Endothelial cell of umbilical vein (primary cell): ENCODE data around the gene AIDA. TPM values are rescaled to one million over a fixed set of nuclear protein-coding genes. Genes with fewer than 3 reads are reported as not detected.

Experiments used
- BruUV-seq: library from RNA; stranded (reverse); fragments of 400-500 nt; replicated peaks from 2 replicates; lab custom pipeline; 2021; lab: Mats Ljungman, UMichigan
- CTCF ChIA-PET: fragments of 300-600, 350-600 bp; sonication (Branson Sonifier 250); formaldehyde crosslinking; loops from one replicate; lab custom pipeline; 2021; ENCODE audit warnings: antibody characterized with exemption, inconsistent platforms; lab: Charles Lee
- POLR2A ChIA-PET: fragments of 300-600, 350-600 bp; sonication (Branson Sonifier 250); formaldehyde crosslinking; loops from one replicate; lab custom pipeline; 2021; ENCODE audit warnings: antibody characterized with exemption, inconsistent platforms; lab: Charles Lee
- DNase-seq: peaks from one replicate; pipeline ENCODE4 v3.0.0-alpha.2; 2011; ENCODE audit warnings: low read depth, low spot score
- FAIRE-seq: peaks from 2 replicates; lab custom pipeline; 2011; peaks lifted over from hg19 to GRCh38; lab: Jason Lieb, UNC
- H2AFZ ChIP-seq: 2 replicates; pipeline ENCODE4 v1.6.0; 2012; ENCODE audit warnings: low read depth, low read length, control low read depth, inconsistent platforms
- H3K27ac ChIP-seq: 2 replicates; pipeline ENCODE4 v1.5.1; 2011; ENCODE audit warnings: low read depth, mild to moderate bottlenecking, control low read depth, low read length, moderate library complexity; ENCODE audit not compliant: insufficient read depth
- H3K27me3 ChIP-seq, 2 experiments: 2 replicates each; pipeline versions ENCODE4 v1.6.0 to v1.6.1; 2011; ENCODE audit warnings: low read length in 2 of 2, mixed read lengths in 1 of 2; ENCODE audit not compliant: control insufficient read depth in 2 of 2, insufficient read depth in 2 of 2
- H3K36me3 ChIP-seq, 2 experiments: 2 replicates in 1 of 2; 3 replicates in 1 of 2; pipeline ENCODE4 v1.5.1; 2011; ENCODE audit warnings: low read length in 2 of 2, mild to moderate bottlenecking in 1 of 2, moderate library complexity in 1 of 2; ENCODE audit not compliant: control insufficient read depth in 2 of 2, insufficient read depth in 2 of 2; ENCODE audit errors: extremely low read depth in 1 of 2
- H3K4me1 ChIP-seq: 3 replicates; pipeline ENCODE4 v1.5.1; 2011; ENCODE audit warnings: mild to moderate bottlenecking, low read length; ENCODE audit not compliant: control insufficient read depth, insufficient read depth; ENCODE audit errors: extremely low read depth
- H3K4me2 ChIP-seq: 2 replicates; pipeline ENCODE4 v1.6.1; 2011; ENCODE audit warnings: low read length, control low read depth, mixed read lengths; ENCODE audit not compliant: insufficient read depth
- H3K4me3 ChIP-seq, 3 experiments: fragments of 200-600 bp in 1 of 3; sonication (generic), shearing (Covaris generic) in 1 of 3; replicated peaks in 1 of 3; 2 replicates each; pipeline ENCODE4 v1.5.1; 2011 to 2016; ENCODE audit warnings: control low read depth in 3 of 3, low read length in 3 of 3, mild to moderate bottlenecking in 2 of 3, inconsistent platforms in 1 of 3, low read depth in 1 of 3, moderate library complexity in 1 of 3; ENCODE audit not compliant: insufficient read depth in 1 of 3
- H3K79me2 ChIP-seq: 2 replicates; pipeline ENCODE4 v1.6.0; 2012; ENCODE audit warnings: low read length, inconsistent platforms; ENCODE audit not compliant: control insufficient read depth, insufficient read depth
- H3K9ac ChIP-seq: replicated peaks from 2 replicates; pipeline ENCODE3; 2011; ENCODE audit warnings: low read length, control low read depth; ENCODE audit not compliant: insufficient read depth; ENCODE audit errors: extremely low read depth
- H3K9me1 ChIP-seq: replicated peaks from 3 replicates; pipeline ENCODE4 v1.6.0; 2011; ENCODE audit warnings: mild to moderate bottlenecking, low read length; ENCODE audit not compliant: control insufficient read depth, insufficient read depth; ENCODE audit errors: extremely low read depth
- H3K9me3 ChIP-seq: replicated peaks from 2 replicates; pipeline ENCODE4 v1.5.1; 2012; ENCODE audit warnings: low read length, inconsistent platforms; ENCODE audit not compliant: control insufficient read depth, insufficient read depth
- H4K20me1 ChIP-seq: replicated peaks from 2 replicates; pipeline ENCODE3; 2011; ENCODE audit warnings: mild to moderate bottlenecking, low read length; ENCODE audit not compliant: control insufficient read depth, insufficient read depth; ENCODE audit errors: extremely low read depth
- EZH2 ChIP-seq: IDR thresholded peaks from 2 replicates; pipeline ENCODE4 v1.6.1; 2012; ENCODE audit warnings: borderline replicate concordance, low read depth, mild to moderate bottlenecking, moderate library complexity, low read length, inconsistent platforms; ENCODE audit not compliant: severe bottlenecking
- FOS ChIP-seq: IDR thresholded peaks from 2 replicates; pipeline ENCODE4 v1.6.1; 2011; ENCODE audit warnings: mild to moderate bottlenecking, low read length, moderate library complexity, borderline replicate concordance; ENCODE audit not compliant: insufficient read depth
- GATA2 ChIP-seq: IDR thresholded peaks from 2 replicates; pipeline ENCODE4 v1.7.0; 2011; ENCODE audit warnings: low read depth, mild to moderate bottlenecking, moderate library complexity, mixed read lengths, low read length; ENCODE audit not compliant: insufficient read length, insufficient read depth
- JUN ChIP-seq: IDR thresholded peaks from 2 replicates; pipeline ENCODE4 v1.6.1; 2011; ENCODE audit warnings: borderline replicate concordance, low read depth; ENCODE audit not compliant: insufficient read length, insufficient read depth
- MYC ChIP-seq: IDR thresholded peaks from one replicate; pipeline ENCODE4 v1.6.1; 2011; ENCODE audit warnings: mild to moderate bottlenecking, low read depth, low read length
- POLR2A ChIP-seq: IDR thresholded peaks from 2 replicates; pipeline ENCODE4 v1.6.1; 2012; ENCODE audit warnings: low read depth, mild to moderate bottlenecking, control low read depth, low read length
- POLR2AphosphoS5 ChIP-seq: IDR thresholded peaks from 2 replicates; pipeline ENCODE4 v1.6.1; 2012; ENCODE audit warnings: low read depth, mild to moderate bottlenecking, control low read depth, low read length, moderate library complexity; ENCODE audit not compliant: insufficient read depth
- dilution Hi-C: fragments of 300-500 bp; cut with MboI; formaldehyde crosslinking; loops from one replicate; pipeline ENCODE4 v1.15.0; 2019; ENCODE audit warnings: low sequenced_read_pairs; ENCODE audit not compliant: extremely low pct_ligation_motif_present
- intact Hi-C: fragments of 100-400 bp; cut with micrococcal nuclease; formaldehyde crosslinking; loops from one replicate; pipeline ENCODE4 v1.10.0; 2022
- polyA plus RNA-seq, 4 experiments: library from polyadenylated mRNA; depleted of rRNA in 3 of 4; stranded (reverse) in 3 of 4; unstranded in 1 of 4; fragments of >200 nt; gene quantifications; 2 replicates each; pipeline versions ENCODE4 v1.2.1 to v1.2.3, GENCODE V29; 2011 to 2012; ENCODE audit warnings: missing spikeins in 1 of 4
- total RNA-seq: library from RNA; stranded (reverse); gene quantifications from 2 replicates; pipeline ENCODE4 v1.2.3, GENCODE V29; 2021
- TF ChIP-seq, protein P1 (sequence below), 2 donors: IDR thresholded peaks; 1 replicate in 1 of 2; 2 replicates in 1 of 2; pipeline ENCODE4 v1.5.1; 2011; ENCODE audit warnings: low read length in 2 of 2, mild to moderate bottlenecking in 2 of 2, moderate library complexity in 2 of 2, control low read depth in 1 of 2, inconsistent platforms in 1 of 2, low read depth in 1 of 2; ENCODE audit not compliant: insufficient read depth in 1 of 2; ENCODE audit errors: extremely low read depth in 1 of 2
- TF ChIP-seq, protein P2 (sequence below): IDR thresholded peaks from 2 replicates; pipeline ENCODE4 v1.6.1; 2011; ENCODE audit not compliant: insufficient read depth, insufficient read length

AIDA gene
- total and polyA plus RNA-seq, 2 donors (not counting 3 experiments of a cell fraction or from before 2014, with no cell fraction given) = 32.8 to 75.4 TPM

- no peaks in the 10 kb centered on the region for H3K4me1 ChIP-seq
- H3K27ac ChIP-seq = no peak overlapping the region
- TF ChIP-seq, protein P1, sequence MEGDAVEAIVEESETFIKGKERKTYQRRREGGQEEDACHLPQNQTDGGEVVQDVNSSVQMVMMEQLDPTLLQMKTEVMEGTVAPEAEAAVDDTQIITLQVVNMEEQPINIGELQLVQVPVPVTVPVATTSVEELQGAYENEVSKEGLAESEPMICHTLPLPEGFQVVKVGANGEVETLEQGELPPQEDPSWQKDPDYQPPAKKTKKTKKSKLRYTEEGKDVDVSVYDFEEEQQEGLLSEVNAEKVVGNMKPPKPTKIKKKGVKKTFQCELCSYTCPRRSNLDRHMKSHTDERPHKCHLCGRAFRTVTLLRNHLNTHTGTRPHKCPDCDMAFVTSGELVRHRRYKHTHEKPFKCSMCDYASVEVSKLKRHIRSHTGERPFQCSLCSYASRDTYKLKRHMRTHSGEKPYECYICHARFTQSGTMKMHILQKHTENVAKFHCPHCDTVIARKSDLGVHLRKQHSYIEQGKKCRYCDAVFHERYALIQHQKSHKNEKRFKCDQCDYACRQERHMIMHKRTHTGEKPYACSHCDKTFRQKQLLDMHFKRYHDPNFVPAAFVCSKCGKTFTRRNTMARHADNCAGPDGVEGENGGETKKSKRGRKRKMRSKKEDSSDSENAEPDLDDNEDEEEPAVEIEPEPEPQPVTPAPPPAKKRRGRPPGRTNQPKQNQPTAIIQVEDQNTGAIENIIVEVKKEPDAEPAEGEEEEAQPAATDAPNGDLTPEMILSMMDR (IDR thresholded peaks at IDR 0.05; ENCODE audit: extremely low read depth in 1 of 2, insufficient read depth in 1 of 2, low read depth in 1 of 2, low read length in 2 of 2) = no peak
- no peak for TF ChIP-seq POLR2A
- no TSS peak for BruUV-seq
- no peaks in the 10 kb centered on the region for H3K36me3 ChIP-seq
- dilution Hi-C loops = no loop called here
- FAIRE-seq (no peak), DNase-seq (no peak)
- H3K79me2 ChIP-seq = no peaks in the 10 kb centered on the region
- no peak overlapping the region for H2AFZ ChIP-seq
- H3K4me3 ChIP-seq = no peak overlapping the region
- no peaks in the 10 kb centered on the region for H3K9me3 ChIP-seq
- no peak overlapping the region for H3K4me2 ChIP-seq
- H4K20me1 ChIP-seq = no peaks in the 10 kb centered on the region
- H3K9me1 ChIP-seq = no peaks in the 10 kb centered on the region
- H3K9ac ChIP-seq = no peak overlapping the region
- intact Hi-C loops = no loop called here
- CTCF ChIA-PET = interaction anchor here (0.9 to 1.6 kb wide), 4 partner anchors 13 to 370 kb away, joined by 3 to 4 read pairs (median 4); no protein-coding TSS in a partner anchor
- H3K27me3 ChIP-seq = peaks cover 0 to 2% of the 10 kb centered on the region in 2 experiments
- POLR2A ChIA-PET = no interaction called here
These were observed 42.3 kb upstream of the AIDA start for GRCh38 chr1:222754366-222755139.

DNA sequence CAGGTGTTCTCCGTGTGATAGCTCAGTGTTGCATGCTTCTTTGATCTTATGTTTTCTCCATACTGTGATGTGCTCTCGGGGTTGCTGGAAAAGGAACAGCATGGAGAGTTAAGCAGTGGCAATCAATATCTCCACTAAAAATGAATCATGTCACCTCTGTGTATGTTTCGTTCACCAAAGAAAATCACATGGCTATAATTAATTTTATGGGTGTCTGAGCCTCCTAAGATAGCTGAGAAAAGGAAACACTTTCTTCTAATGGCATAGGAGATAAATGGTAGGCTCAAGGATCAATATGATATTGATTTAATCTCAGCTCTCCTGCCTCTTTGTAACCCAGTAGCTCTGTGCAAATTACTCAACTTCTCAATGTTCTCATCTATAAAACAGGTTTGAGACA is 39.0 kb upstream of the AIDA start:
- no peak overlapping the region for H3K4me2 ChIP-seq
- H3K9ac ChIP-seq = no peak overlapping the region
- no peaks in the 10 kb centered on the region for H4K20me1 ChIP-seq
- H3K4me1 ChIP-seq = no peaks in the 10 kb centered on the region
- H3K9me1 ChIP-seq = no peaks in the 10 kb centered on the region
- H2AFZ ChIP-seq = no peak overlapping the region
- no peak overlapping the region for H3K4me3 ChIP-seq
- peaks cover 2 to 4% of the 10 kb centered on the region in 2 experiments for H3K27me3 ChIP-seq
- H3K79me2 ChIP-seq = no peaks in the 10 kb centered on the region
- no peaks in the 10 kb centered on the region for H3K36me3 ChIP-seq
- no TSS peak for BruUV-seq
- ChIA-PET POLR2A (no interaction called here), CTCF (interaction anchor here (0.9 to 3.1 kb wide), 6 partner anchors 12 to 382 kb away, joined by 3 to 15 read pairs (median 7); partner anchors contain the start of gene FAM177B)
- DNase-seq = no peak
- TF ChIP-seq GATA2 = no peak
- no peak for TF ChIP-seq JUN
- TF ChIP-seq, protein P1 (IDR thresholded peaks at IDR 0.05; ENCODE audit: extremely low read depth in 1 of 2, insufficient read depth in 1 of 2, low read depth in 1 of 2, low read length in 2 of 2) = no peak
- no peak for TF ChIP-seq MYC
- no peak for TF ChIP-seq POLR2AphosphoS5
- TF ChIP-seq, protein P2, sequence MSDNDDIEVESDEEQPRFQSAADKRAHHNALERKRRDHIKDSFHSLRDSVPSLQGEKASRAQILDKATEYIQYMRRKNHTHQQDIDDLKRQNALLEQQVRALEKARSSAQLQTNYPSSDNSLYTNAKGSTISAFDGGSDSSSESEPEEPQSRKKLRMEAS = no peak
- no peak for TF ChIP-seq POLR2A
- TF ChIP-seq FOS = no peak
- no peak for TF ChIP-seq EZH2
- H3K9me3 ChIP-seq = no peaks in the 10 kb centered on the region
- dilution Hi-C loops (no loop called here), intact Hi-C loops (no loop called here)
- FAIRE-seq = no peak
- no peak overlapping the region for H3K27ac ChIP-seq
